GM19395 (cell line): ENCODE data around the gene KIF15.
"Not testable (repeated sequence)": the region's sequence is repeated elsewhere in the genome, so short reads cannot be mapped to it uniquely, and the experiment has no call there.

Experiments used
- ATAC-seq: cut with Tn5 transposase; IDR thresholded peaks from one replicate; pipeline ENCODE4 v1.9.1; 2021; ENCODE audit warnings: mild to moderate bottlenecking, moderate library complexity; ENCODE audit not compliant: unreplicated experiment

Gene KIF15

GRCh38 chr3:44825264-44825925 lies 63.8 kb downstream of the KIF15 start:
- no peak for ATAC-seq

GRCh38 chr3:44827196-44827595 lies 65.6 kb downstream of the KIF15 start:
- no peak for ATAC-seq

- no peak for ATAC-seq
These were observed 69.6 kb downstream of the KIF15 start for GRCh38 chr3:44831232-44831631.

GRCh38 chr3:44832032-44832431 lies 70.4 kb downstream of the KIF15 start:
- no peak for ATAC-seq

GRCh38 chr3:44832965-44833364 lies 71.4 kb downstream of the KIF15 start:
- ATAC-seq: no peak

GRCh38 chr3:44833394-44833793 lies 71.8 kb downstream of the KIF15 start:
- no peak for ATAC-seq

GRCh38 chr3:44835684-44836083 lies 74.1 kb downstream of the KIF15 start:
- ATAC-seq: no peak

GRCh38 chr3:44842376-44842775 lies 80.8 kb downstream of the KIF15 start:
- no peak for ATAC-seq

- ATAC-seq: no peak
These were observed 84.2 kb downstream of the KIF15 start for GRCh38 chr3:44845528-44846520.

GRCh38 chr3:44848634-44849033 lies 87.0 kb downstream of the KIF15 start:
- ATAC-seq: no peak

- not testable (repeated sequence) for ATAC-seq
These were observed 95.1 kb downstream of the KIF15 start for GRCh38 chr3:44856663-44857062.

GRCh38 chr3:44860117-44860516 lies 98.5 kb downstream of the KIF15 start:
- no peak for ATAC-seq

- peak; percentile 94 for ATAC-seq
These were observed 100.0 kb downstream of the KIF15 start, which contains the start of gene TMEM42 for GRCh38 chr3:44861412-44862225. Gene TMEM42, plus strand, starts transcription at chr3:44861912. Its CDS starts 13 bp downstream, at chr3:44861925.

- ATAC-seq: peak; percentile 38
These were observed 100.6 kb downstream of the KIF15 start for GRCh38 chr3:44862226-44862637.

- ATAC-seq: no peak
These were observed 103.9 kb downstream of the KIF15 start for GRCh38 chr3:44865272-44866035.

GRCh38 chr3:44867421-44868111 lies 106.0 kb downstream of the KIF15 start:
- ATAC-seq: no peak

GRCh38 chr3:44870375-44871061 lies 108.9 kb downstream of the KIF15 start:
- ATAC-seq: no peak

GRCh38 chr3:44874308-44874707 lies 112.7 kb downstream of the KIF15 start, which contains the start of gene TGM4:
Gene TGM4, plus strand, starts transcription at chr3:44874608. Its CDS starts 71 bp downstream, at chr3:44874679.
- ATAC-seq: no peak

- ATAC-seq: no peak
These were observed 114.0 kb downstream of the KIF15 start for GRCh38 chr3:44875596-44875995.
